Measurements from ENCODE around the gene TMEM37. TPM values are rescaled to one million over a fixed set of nuclear protein-coding genes. Genes with fewer than 3 reads are reported as not detected.

The TMEM37 gene
- total RNA-seq, 2 donors from 2014 or later, result 19.1 to 22.1 TPM

DNA sequence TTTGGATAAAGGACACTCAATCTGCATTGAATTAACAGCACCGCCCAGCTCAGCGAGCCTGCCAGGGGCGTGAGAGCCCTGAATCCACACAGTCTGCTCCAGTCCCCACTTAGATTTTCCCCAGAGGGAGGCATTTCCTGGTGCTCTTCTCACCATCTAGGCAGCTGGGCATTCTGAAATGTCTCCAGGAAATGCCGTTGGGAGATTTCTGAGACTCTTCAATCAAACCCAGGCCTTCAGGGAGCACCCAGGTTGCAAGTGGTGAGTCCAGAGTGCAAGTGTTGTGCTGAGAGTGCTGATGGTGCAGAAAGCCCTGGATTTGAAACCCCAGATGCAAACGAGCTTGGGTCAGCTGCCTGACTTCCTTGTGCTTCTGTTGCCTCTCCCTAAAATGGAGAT is 23.4 kb upstream of the TMEM37 start:
- DNase-seq, result peak in 2 of 4 donors; percentile 21 to 23
- H3K9me3 ChIP-seq, result no peaks in the 10 kb centered on the region
- no peaks in the 10 kb centered on the region for H3K36me3 ChIP-seq (replicated peaks in 1 of 2; ENCODE audit: insufficient read depth in 1 of 2, low read depth in 2 of 2)
- no peaks in the 10 kb centered on the region for H3K27me3 ChIP-seq
- intact Hi-C loops (cut with DNase I), result loop anchor here (5.0 to 10.0 kb wide), 2 partner anchors 64 to 257 kb away; no protein-coding TSS in a partner anchor
- H3K4me1 ChIP-seq, result peaks cover 4% of the 10 kb centered on the region
- TF ChIP-seq, protein P1, sequence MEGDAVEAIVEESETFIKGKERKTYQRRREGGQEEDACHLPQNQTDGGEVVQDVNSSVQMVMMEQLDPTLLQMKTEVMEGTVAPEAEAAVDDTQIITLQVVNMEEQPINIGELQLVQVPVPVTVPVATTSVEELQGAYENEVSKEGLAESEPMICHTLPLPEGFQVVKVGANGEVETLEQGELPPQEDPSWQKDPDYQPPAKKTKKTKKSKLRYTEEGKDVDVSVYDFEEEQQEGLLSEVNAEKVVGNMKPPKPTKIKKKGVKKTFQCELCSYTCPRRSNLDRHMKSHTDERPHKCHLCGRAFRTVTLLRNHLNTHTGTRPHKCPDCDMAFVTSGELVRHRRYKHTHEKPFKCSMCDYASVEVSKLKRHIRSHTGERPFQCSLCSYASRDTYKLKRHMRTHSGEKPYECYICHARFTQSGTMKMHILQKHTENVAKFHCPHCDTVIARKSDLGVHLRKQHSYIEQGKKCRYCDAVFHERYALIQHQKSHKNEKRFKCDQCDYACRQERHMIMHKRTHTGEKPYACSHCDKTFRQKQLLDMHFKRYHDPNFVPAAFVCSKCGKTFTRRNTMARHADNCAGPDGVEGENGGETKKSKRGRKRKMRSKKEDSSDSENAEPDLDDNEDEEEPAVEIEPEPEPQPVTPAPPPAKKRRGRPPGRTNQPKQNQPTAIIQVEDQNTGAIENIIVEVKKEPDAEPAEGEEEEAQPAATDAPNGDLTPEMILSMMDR (IDR thresholded peaks at IDR 0.05), result no peak
- TF ChIP-seq POLR2A (IDR thresholded peaks at IDR 0.05), result no peak
- peak overlapping the region in 1 of 4 donors; percentile 27 for H3K27ac ChIP-seq
- WGBS, 2 donors, result 60 to 77% methylated on average over 4 to 5 of the region's 5 CpGs
- no peak overlapping the region for H3K4me3 ChIP-seq
- ATAC-seq, result peak; percentile 17

DNA sequence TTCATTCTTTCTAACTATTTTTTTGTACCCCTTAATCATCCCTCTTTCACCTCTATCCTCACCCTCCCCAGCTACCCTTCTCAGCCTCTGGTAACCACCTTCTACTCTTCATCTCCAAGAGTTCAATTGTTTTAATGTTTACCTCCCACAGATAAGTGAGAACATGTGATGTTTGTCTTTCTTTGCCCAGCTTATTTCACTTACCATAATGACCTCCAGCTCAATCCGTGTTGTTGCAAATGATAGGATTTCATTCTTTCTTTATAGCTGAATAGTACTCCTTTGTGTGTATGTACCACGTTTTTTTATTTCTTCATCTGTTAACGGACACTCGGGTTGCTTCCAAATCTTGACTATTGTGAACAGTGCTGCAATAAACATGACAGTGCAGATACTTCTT is 22.1 kb upstream of the TMEM37 start:
- TF ChIP-seq, protein P1 (IDR thresholded peaks at IDR 0.05), result no peak
- no peak for TF ChIP-seq POLR2A (IDR thresholded peaks at IDR 0.05)
- Histone ChIP-seq H3K4me3 (no peak overlapping the region), H3K36me3 (replicated peaks in 1 of 2; ENCODE audit: insufficient read depth in 1 of 2, low read depth in 2 of 2) (no peaks in the 10 kb centered on the region), H3K27me3 (no peaks in the 10 kb centered on the region), H3K4me1 (peaks cover 4% of the 10 kb centered on the region), H3K9me3 (no peaks in the 10 kb centered on the region), H3K27ac (no peak overlapping the region)
- WGBS, 2 donors, result 44 to 45% methylated on average over 4 of the region's 4 CpGs
- ATAC-seq (no peak), DNase-seq (no peak)
- intact Hi-C loops (cut with DNase I), result loop anchor here (5.0 to 10.0 kb wide), 2 partner anchors 63 to 255 kb away; no protein-coding TSS in a partner anchor

DNA sequence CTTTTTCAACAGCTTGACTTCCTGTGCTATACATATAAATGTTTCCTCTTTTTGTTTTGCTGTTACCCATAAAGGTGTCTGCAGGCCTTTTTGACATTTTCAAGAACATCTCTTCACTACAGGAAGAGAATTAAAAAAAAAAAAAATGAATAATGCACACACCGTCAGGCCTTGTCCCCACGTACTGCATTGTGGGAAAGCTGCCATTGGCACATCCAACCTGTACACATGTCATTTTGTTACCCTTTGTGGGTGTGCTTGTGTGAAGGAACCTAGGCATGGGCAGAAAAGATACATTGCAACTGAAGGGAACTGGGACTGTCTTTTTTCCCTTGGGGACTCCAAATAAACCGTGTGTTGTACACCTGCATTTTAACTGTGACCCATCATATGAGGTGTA is 16.8 kb upstream of the TMEM37 start:
- intact Hi-C loops (cut with DNase I), result no loop called here
- H3K4me1 ChIP-seq, result peaks cover 9% of the 10 kb centered on the region
- 78 to 87% methylated on average over 3 of the region's 3 CpGs for WGBS, 2 donors
- no peaks in the 10 kb centered on the region for H3K36me3 ChIP-seq (replicated peaks in 1 of 2; ENCODE audit: insufficient read depth in 1 of 2, low read depth in 2 of 2)
- no peak overlapping the region for H3K27ac ChIP-seq
- no peak for ATAC-seq
- no peak for DNase-seq
- H3K27me3 ChIP-seq, result no peaks in the 10 kb centered on the region
- H3K9me3 ChIP-seq, result no peaks in the 10 kb centered on the region
- no peak overlapping the region for H3K4me3 ChIP-seq
- TF ChIP-seq POLR2A (IDR thresholded peaks at IDR 0.05), result no peak
- TF ChIP-seq, protein P1 (IDR thresholded peaks at IDR 0.05), result no peak

DNA sequence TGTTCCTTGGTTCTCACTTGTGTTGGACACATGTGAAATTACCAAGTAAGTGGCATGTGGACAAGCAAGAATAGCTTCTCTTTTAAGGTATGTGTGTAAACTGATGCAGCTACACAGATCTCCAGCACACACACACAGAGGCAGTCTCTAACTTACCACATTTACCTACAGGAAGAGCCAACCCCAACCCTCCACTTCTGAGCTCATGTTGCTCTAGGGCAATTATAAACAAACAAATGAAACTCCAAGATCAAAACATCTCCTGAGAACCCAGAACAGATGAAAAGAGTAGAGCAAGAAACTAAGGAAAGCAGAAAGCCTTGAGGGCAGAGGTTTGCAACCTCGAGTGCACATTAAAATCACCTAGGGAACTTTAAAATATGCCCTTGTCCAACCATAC is 16.0 kb upstream of the TMEM37 start:
- WGBS, 2 donors, result 100% methylated on average over 1 of the region's 1 CpG
- ATAC-seq, result no peak
- TF ChIP-seq POLR2A (IDR thresholded peaks at IDR 0.05), result no peak
- TF ChIP-seq, protein P1 (IDR thresholded peaks at IDR 0.05), result no peak

DNA sequence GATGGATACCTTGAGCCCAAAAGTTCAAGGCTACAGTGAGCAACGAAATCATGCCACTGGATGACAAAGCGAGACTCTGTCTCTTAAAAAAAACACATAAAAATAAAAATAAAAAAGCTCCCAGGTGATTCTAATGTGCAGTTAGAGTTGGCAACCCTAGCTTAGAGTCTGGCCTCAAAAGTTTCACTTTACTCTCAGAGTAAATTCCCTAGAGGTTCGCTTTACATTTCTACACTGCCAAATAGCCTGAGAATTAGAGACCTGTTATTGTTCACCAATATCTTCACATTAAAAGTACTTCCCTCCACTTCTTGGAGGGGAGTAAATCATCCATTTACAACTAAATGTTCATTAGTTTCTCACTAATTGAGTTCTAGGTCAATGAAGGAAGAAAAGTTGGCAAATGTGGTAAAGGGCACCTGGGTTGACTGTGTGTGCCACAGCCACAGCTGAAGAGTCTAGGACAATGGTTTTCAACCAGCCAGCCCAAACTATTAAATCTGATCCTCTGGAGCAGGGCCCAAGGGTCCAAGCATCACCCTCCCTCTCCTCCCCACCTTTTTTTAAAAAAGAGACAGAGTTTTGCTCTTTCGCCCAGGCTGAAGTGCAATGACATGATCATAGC is 15.2 kb upstream of the TMEM37 start:
- Histone ChIP-seq H3K27me3 (no peaks in the 10 kb centered on the region), H3K4me3 (no peak overlapping the region), H3K9me3 (no peaks in the 10 kb centered on the region), H3K27ac (no peak overlapping the region), H3K4me1 (peaks cover 24% of the 10 kb centered on the region), H3K36me3 (replicated peaks in 1 of 2; ENCODE audit: insufficient read depth in 1 of 2, low read depth in 2 of 2) (no peaks in the 10 kb centered on the region)
- ATAC-seq (no peak), DNase-seq (no peak)
- WGBS, 2 donors, result 78 to 95% methylated on average over 4 of the region's 4 CpGs
- intact Hi-C loops (cut with DNase I), result no loop called here
- TF ChIP-seq, protein P1 (IDR thresholded peaks at IDR 0.05), result no peak
- TF ChIP-seq POLR2A (IDR thresholded peaks at IDR 0.05), result no peak

More for the DNA sequence above, 16.0 kb upstream of the TMEM37 start:
- Histone ChIP-seq H3K27ac (no peak overlapping the region), H3K4me1 (peaks cover 16% of the 10 kb centered on the region), H3K9me3 (no peaks in the 10 kb centered on the region), H3K27me3 (no peaks in the 10 kb centered on the region), H3K4me3 (no peak overlapping the region), H3K36me3 (replicated peaks in 1 of 2; ENCODE audit: insufficient read depth in 1 of 2, low read depth in 2 of 2) (no peaks in the 10 kb centered on the region)
- no peak for DNase-seq
- intact Hi-C loops (cut with DNase I), result no loop called here
